DOHH2 (cell line): ENCODE results near the gene TEX10.

ENCODE experiments used
- H3F3A ChIP-seq: fragments of 200-600 bp; sonication (generic), shearing (Covaris generic); 2 replicates; pipeline ENCODE4 v1.6.0; 2016; ENCODE audit warnings: antibody characterized with exemption, mild to moderate bottlenecking; ENCODE audit not compliant: control insufficient read depth, insufficient read depth
- H3K27ac ChIP-seq: fragments of 200-600 bp; sonication (generic); 2 replicates; pipeline ENCODE4 v1.5.1; 2014; ENCODE audit warnings: low read depth, mild to moderate bottlenecking, low read length, moderate library complexity
- H3K27me3 ChIP-seq: fragments of 200-600 bp; sonication (generic); 2 replicates; pipeline ENCODE4 v1.6.1; 2014; ENCODE audit warnings: mild to moderate bottlenecking, low read length, mixed read lengths; ENCODE audit not compliant: control insufficient read depth
- H3K36me3 ChIP-seq: fragments of 200-600 bp; sonication (generic); 2 replicates; pipeline ENCODE4 v1.6.1; 2014; ENCODE audit warnings: mild to moderate bottlenecking, low read length, moderate library complexity, mixed read lengths; ENCODE audit not compliant: control insufficient read depth
- H3K4me1 ChIP-seq: fragments of 200-600 bp; sonication (generic); 2 replicates; pipeline ENCODE4 v1.6.1; 2014; ENCODE audit warnings: mild to moderate bottlenecking, low read length, mixed read lengths; ENCODE audit not compliant: control insufficient read depth
- H3K4me2 ChIP-seq: fragments of 200-600 bp; sonication (generic); 2 replicates; pipeline ENCODE4 v1.6.0; 2014; ENCODE audit warnings: mild to moderate bottlenecking, low read length, moderate library complexity
- H3K4me3 ChIP-seq: fragments of 200-600 bp; sonication (generic); 2 replicates; pipeline ENCODE4 v1.5.1; 2014; ENCODE audit warnings: mild to moderate bottlenecking, low read length, mixed read lengths
- H3K79me2 ChIP-seq: fragments of 200-600 bp; sonication (generic); 2 replicates; pipeline ENCODE4 v1.6.1; 2014; ENCODE audit warnings: mild to moderate bottlenecking, low read length, mixed read lengths; ENCODE audit not compliant: control insufficient read depth
- H3K9me2 ChIP-seq: fragments of 200-600 bp; sonication (generic); replicated peaks from 2 replicates; pipeline ENCODE4 v1.6.1; 2014; ENCODE audit warnings: mild to moderate bottlenecking, low read length, mixed read lengths; ENCODE audit not compliant: control insufficient read depth
- H3K9me3 ChIP-seq: fragments of 200-600 bp; sonication (generic); 2 replicates; pipeline ENCODE4 v1.6.1; 2014; ENCODE audit warnings: antibody characterized with exemption, low read length, mixed read lengths; ENCODE audit not compliant: control insufficient read depth, insufficient read depth
- H4K20me1 ChIP-seq: fragments of 200-600 bp; sonication (generic); 2 replicates; pipeline ENCODE4 v1.6.0; 2014; ENCODE audit warnings: low read depth, mild to moderate bottlenecking, antibody characterized with exemption, low read length, moderate library complexity; ENCODE audit not compliant: control insufficient read depth, insufficient read depth
- EZH2phosphoT487 ChIP-seq: fragments of 200-600 bp; sonication (generic); IDR thresholded peaks from 2 replicates; pipeline ENCODE4 v1.6.1; 2017; ENCODE audit warnings: borderline replicate concordance, mild to moderate bottlenecking, antibody characterized with exemption, low read length, moderate library complexity, mixed read lengths
- TF ChIP-seq, protein P1 (sequence below): fragments of 200-600 bp; sonication (generic); IDR thresholded peaks from one replicate; pipeline ENCODE4 v1.5.1; 2014; ENCODE audit warnings: antibody characterized with exemption, mild to moderate bottlenecking, low read depth, low read length; ENCODE audit not compliant: poor library complexity, severe bottlenecking

Gene TEX10

DNA sequence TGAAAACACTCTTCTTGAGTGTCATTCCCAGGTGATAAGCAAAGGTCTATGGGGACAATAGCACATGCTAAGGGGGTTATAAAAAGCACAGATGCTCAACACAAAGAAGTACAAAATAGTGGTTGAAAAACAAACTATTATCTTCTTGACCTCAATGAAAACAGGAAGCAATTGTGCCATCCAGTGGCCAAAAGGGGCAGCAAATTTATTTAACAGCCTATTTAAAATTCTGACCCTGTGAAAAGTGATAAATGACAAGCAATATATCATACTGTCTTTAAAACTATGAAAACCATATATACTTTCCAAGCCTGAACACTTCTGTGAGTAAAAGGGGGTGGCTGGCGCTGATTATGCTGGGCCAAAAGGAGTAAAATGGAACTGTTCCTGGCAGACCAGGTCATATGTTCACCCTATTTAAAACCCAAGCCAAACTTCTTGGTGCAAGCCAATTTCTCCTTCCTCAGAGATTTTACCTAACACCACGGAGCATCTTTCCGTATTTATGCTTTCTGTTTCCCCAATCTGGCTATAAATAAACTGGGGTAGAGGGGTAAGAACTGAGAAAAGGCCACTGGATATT is 29.7 kb downstream of the TEX10 start:
- H3K9me3 ChIP-seq, result no peaks in the 10 kb centered on the region
- peaks cover 14% of the 10 kb centered on the region; the same call in 1 of the 2 replicates for H3F3A ChIP-seq
- H3K4me2 ChIP-seq, result no peak overlapping the region
- no peak for TF ChIP-seq EZH2phosphoT487
- TF ChIP-seq, protein P1, sequence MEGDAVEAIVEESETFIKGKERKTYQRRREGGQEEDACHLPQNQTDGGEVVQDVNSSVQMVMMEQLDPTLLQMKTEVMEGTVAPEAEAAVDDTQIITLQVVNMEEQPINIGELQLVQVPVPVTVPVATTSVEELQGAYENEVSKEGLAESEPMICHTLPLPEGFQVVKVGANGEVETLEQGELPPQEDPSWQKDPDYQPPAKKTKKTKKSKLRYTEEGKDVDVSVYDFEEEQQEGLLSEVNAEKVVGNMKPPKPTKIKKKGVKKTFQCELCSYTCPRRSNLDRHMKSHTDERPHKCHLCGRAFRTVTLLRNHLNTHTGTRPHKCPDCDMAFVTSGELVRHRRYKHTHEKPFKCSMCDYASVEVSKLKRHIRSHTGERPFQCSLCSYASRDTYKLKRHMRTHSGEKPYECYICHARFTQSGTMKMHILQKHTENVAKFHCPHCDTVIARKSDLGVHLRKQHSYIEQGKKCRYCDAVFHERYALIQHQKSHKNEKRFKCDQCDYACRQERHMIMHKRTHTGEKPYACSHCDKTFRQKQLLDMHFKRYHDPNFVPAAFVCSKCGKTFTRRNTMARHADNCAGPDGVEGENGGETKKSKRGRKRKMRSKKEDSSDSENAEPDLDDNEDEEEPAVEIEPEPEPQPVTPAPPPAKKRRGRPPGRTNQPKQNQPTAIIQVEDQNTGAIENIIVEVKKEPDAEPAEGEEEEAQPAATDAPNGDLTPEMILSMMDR, result peak; percentile 71
- no peaks in the 10 kb centered on the region for H3K9me2 ChIP-seq
- H3K4me3 ChIP-seq, result no peak overlapping the region
- H4K20me1 ChIP-seq, result peaks cover 8% of the 10 kb centered on the region; the same call in 1 of the 2 replicates
- H3K27ac ChIP-seq, result no peak overlapping the region
- no peaks in the 10 kb centered on the region for H3K27me3 ChIP-seq
- H3K4me1 ChIP-seq, result no peaks in the 10 kb centered on the region
- H3K36me3 ChIP-seq, result peaks cover 82% of the 10 kb centered on the region
- peaks cover 42% of the 10 kb centered on the region for H3K79me2 ChIP-seq

- peaks cover 67% of the 10 kb centered on the region for H3K79me2 ChIP-seq
- H3K4me1 ChIP-seq, result no peaks in the 10 kb centered on the region
- no peaks in the 10 kb centered on the region for H3F3A ChIP-seq
- H3K4me3 ChIP-seq, result no peak overlapping the region
- H3K9me3 ChIP-seq, result no peaks in the 10 kb centered on the region
- H4K20me1 ChIP-seq, result 0 out of 2 replicates have a peak, but pooled peaks cover under 1% of the 10 kb centered on the region
- H3K27me3 ChIP-seq, result no peaks in the 10 kb centered on the region
- H3K4me2 ChIP-seq, result no peak overlapping the region
- H3K36me3 ChIP-seq, result peaks cover 86% of the 10 kb centered on the region
- H3K27ac ChIP-seq, result no peak overlapping the region
- TF ChIP-seq, protein P1, result no peak
- TF ChIP-seq EZH2phosphoT487, result no peak
- H3K9me2 ChIP-seq, result no peaks in the 10 kb centered on the region
Observed at GRCh38 chr9:100317706-100318105, 35.0 kb downstream of the TEX10 start.

DNA sequence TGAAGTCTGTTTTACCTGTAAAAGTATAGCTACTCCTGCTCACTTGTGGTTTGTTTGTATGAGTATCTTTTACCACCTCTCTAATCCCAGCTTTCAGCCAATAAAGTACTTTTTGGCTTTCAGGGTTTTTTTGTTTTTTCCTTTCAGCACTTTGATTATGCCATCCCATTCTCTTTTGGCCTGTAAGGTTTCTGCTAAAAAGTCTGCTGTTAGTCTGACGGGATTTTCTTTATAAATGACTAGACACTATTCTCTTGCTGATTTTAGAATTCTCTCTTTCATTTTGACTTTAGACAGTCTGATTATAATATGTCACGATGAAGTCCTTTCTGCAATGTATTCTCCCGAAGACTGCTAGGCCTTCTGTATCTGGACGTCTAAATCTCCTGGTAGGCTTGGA is 37.2 kb downstream of the TEX10 start:
- Histone ChIP-seq H3K4me1 (no peaks in the 10 kb centered on the region), H3K4me2 (no peak overlapping the region), H4K20me1 (no peaks in the 10 kb centered on the region), H3F3A (no peaks in the 10 kb centered on the region), H3K4me3 (no peak overlapping the region), H3K79me2 (peaks cover 71% of the 10 kb centered on the region), H3K27me3 (no peaks in the 10 kb centered on the region), H3K27ac (no peak overlapping the region), H3K9me3 (no peaks in the 10 kb centered on the region), H3K36me3 (peaks cover 88% of the 10 kb centered on the region), H3K9me2 (no peaks in the 10 kb centered on the region)
- TF ChIP-seq, protein P1, result no peak
- no peak for TF ChIP-seq EZH2phosphoT487
